ENCODE measurements around the gene KRTAP1-5. TPM values are rescaled to one million over a fixed set of nuclear protein-coding genes. Genes with fewer than 3 reads are reported as not detected.

KRTAP1-5 gene
- total and polyA plus RNA-seq, 2 experiments from 2014 or later = not detected

DNA sequence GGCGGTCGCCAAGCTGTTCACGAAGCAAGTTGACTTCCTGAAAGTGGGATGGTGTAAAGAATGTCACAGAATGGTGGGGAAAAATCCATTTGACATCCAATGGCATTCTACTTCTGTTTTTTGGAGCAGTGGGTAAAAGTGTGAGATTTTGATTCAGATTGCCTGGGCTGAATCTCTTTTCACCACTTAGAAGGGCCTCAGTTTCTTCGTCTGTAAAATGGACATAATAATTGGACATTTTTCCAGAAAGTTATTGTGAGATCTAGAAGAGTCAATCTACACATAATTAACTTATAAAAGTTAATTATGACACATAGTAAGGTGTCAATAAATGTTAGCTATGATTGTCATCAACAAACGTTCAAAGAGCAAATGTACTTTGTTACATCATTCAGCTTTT lies 45.9 kb downstream of the KRTAP1-5 start (continued):
- no peak for TF ChIP-seq STAT1 (IDR thresholded peaks at IDR 0.05; ENCODE audit: unreplicated experiment)
- no peak for TF ChIP-seq ZNF114 (CRISPR knock-in tag; IDR thresholded peaks at IDR 0.05)
- no peak for TF ChIP-seq CTCF (conservative IDR thresholded peaks at IDR 0.05; ENCODE audit: low read depth in 2 of 2)
- no peak for TF ChIP-seq ETS1 (IDR thresholded peaks at IDR 0.05)
- TF ChIP-seq NANOG (IDR thresholded peaks at IDR 0.05; ENCODE audit: borderline replicate concordance) = no peak

DNA sequence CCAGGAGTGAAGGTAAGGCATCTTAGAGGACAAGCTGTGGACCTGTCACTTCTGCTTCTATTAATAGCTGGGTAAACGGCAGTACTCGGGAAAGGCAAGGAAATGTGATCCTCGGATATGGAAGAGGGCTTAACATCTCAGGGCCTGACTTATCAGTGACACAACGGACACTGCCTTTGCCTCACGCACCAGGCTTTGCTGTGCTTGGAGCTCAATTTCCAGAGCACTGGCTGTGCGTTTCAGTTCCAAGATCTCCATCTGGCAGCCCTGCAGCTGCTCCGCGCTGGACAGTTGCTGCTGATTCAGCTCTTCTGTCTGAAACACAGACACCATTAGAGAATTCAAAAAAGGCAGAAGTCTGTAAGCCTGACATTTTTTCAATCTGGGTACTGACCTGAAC lies 46.4 kb downstream of the KRTAP1-5 start:
- 0 out of 2 replicates have a peak, but pooled peaks cover 3% of the 10 kb centered on the region for H3K9me2 ChIP-seq (ENCODE audit: insufficient read depth)
- ATAC-seq (no peak), DNase-seq (ENCODE audit: low spot score) (no peak)
- Mint-ChIP-seq H3K4me1 (peaks cover 11% of the 10 kb centered on the region; the same call in 2 of the 3 replicates), H3K36me3 (ENCODE audit: low read depth) (no peaks in the 10 kb centered on the region), H3K27me3 (ENCODE audit: insufficient read depth, low read depth, poor library complexity) (peaks cover 6% of the 10 kb centered on the region), H3K4me3 (no peak overlapping the region), H3K9me3 (no peaks in the 10 kb centered on the region), H3K27ac (no peak overlapping the region)
- no peaks in the 10 kb centered on the region for H3F3A ChIP-seq (replicated peaks; ENCODE audit: low read depth)
- no peaks in the 10 kb centered on the region for H4K20me1 ChIP-seq (replicated peaks; ENCODE audit: insufficient read depth)
- H3K27ac ChIP-seq (ENCODE audit: low read depth) = no peak overlapping the region
- no peak for TF ChIP-seq CREB1 (CRISPR knock-in tag; IDR thresholded peaks at IDR 0.05; ENCODE audit: low read depth)
- no peak for TF ChIP-seq EZH2 (IDR thresholded peaks at IDR 0.05; ENCODE audit: low read depth, unreplicated experiment)
- no peak for TF ChIP-seq EZH2phosphoT487 (IDR thresholded peaks at IDR 0.05; ENCODE audit: unreplicated experiment)
- TF ChIP-seq POLR2AphosphoS5 (IDR thresholded peaks at IDR 0.05; ENCODE audit: low read depth) = no peak
- TF ChIP-seq, protein P1, sequence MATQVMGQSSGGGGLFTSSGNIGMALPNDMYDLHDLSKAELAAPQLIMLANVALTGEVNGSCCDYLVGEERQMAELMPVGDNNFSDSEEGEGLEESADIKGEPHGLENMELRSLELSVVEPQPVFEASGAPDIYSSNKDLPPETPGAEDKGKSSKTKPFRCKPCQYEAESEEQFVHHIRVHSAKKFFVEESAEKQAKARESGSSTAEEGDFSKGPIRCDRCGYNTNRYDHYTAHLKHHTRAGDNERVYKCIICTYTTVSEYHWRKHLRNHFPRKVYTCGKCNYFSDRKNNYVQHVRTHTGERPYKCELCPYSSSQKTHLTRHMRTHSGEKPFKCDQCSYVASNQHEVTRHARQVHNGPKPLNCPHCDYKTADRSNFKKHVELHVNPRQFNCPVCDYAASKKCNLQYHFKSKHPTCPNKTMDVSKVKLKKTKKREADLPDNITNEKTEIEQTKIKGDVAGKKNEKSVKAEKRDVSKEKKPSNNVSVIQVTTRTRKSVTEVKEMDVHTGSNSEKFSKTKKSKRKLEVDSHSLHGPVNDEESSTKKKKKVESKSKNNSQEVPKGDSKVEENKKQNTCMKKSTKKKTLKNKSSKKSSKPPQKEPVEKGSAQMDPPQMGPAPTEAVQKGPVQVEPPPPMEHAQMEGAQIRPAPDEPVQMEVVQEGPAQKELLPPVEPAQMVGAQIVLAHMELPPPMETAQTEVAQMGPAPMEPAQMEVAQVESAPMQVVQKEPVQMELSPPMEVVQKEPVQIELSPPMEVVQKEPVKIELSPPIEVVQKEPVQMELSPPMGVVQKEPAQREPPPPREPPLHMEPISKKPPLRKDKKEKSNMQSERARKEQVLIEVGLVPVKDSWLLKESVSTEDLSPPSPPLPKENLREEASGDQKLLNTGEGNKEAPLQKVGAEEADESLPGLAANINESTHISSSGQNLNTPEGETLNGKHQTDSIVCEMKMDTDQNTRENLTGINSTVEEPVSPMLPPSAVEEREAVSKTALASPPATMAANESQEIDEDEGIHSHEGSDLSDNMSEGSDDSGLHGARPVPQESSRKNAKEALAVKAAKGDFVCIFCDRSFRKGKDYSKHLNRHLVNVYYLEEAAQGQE (IDR thresholded peaks at IDR 0.05; ENCODE audit: unreplicated experiment) = no peak
- TF ChIP-seq ZNF331 (CRISPR knock-in tag; IDR thresholded peaks at IDR 0.05; ENCODE audit: low read depth) = no peak
- no peak for TF ChIP-seq NANOG (IDR thresholded peaks at IDR 0.05; ENCODE audit: borderline replicate concordance)
- no peak for TF ChIP-seq ETS1 (IDR thresholded peaks at IDR 0.05)
- TF ChIP-seq CTCF (conservative IDR thresholded peaks at IDR 0.05; ENCODE audit: low read depth in 2 of 2) = no peak
- no peak for TF ChIP-seq ZNF114 (CRISPR knock-in tag; IDR thresholded peaks at IDR 0.05)
- no peak overlapping the region for H3K4me3 ChIP-seq
- no peaks in the 10 kb centered on the region for H3K79me2 ChIP-seq (replicated peaks; ENCODE audit: insufficient read depth)
- H3K4me1 ChIP-seq (ENCODE audit: insufficient read depth) = 0 out of 2 replicates have a peak, but pooled peaks cover 3% of the 10 kb centered on the region
- no peak overlapping the region for H3K4me2 ChIP-seq
- H2AFZ ChIP-seq = peak overlapping the region; percentile 84
- H3K36me3 ChIP-seq (ENCODE audit: insufficient read depth) = no peaks in the 10 kb centered on the region
- no peaks in the 10 kb centered on the region for H3K27me3 ChIP-seq (ENCODE audit: insufficient read depth)

All from GM23338 (cell line).